Chondrocyte (in vitro differentiated cells): ENCODE data around the gene NRG2. TPM values are rescaled to one million over a fixed set of nuclear protein-coding genes. Genes with fewer than 3 reads are reported as not detected.

ENCODE experiments used
- DNase-seq: peaks from one replicate; pipeline ENCODE4 v3.0.0; 2021; ENCODE audit warnings: mixed read lengths, low spot score
- H3K27ac Mint-ChIP-seq: one replicate; pipeline ENCODE4 v1.8.0; 2021; ENCODE audit warnings: mild to moderate bottlenecking, moderate library complexity, mixed read lengths; ENCODE audit not compliant: unreplicated experiment
- H3K27me3 Mint-ChIP-seq: 2 replicates; pipeline ENCODE4 v1.8.0; 2021; ENCODE audit warnings: low read depth, mixed read lengths
- H3K36me3 Mint-ChIP-seq: 2 replicates; pipeline ENCODE4 v1.8.0; 2021; ENCODE audit warnings: low read depth, mixed read lengths
- H3K4me1 Mint-ChIP-seq: 2 replicates; pipeline ENCODE4 v1.8.0; 2021; ENCODE audit warnings: low read depth, mild to moderate bottlenecking, mixed read lengths
- H3K4me3 Mint-ChIP-seq: one replicate; pipeline ENCODE4 v1.8.0; 2021; ENCODE audit warnings: mild to moderate bottlenecking, moderate library complexity, mixed read lengths; ENCODE audit not compliant: unreplicated experiment
- H3K9me3 Mint-ChIP-seq: 2 replicates; pipeline ENCODE4 v1.8.0; 2021; ENCODE audit warnings: low read depth, mixed read lengths
- total RNA-seq: library from RNA; stranded (reverse); gene quantifications from 3 replicates; pipeline ENCODE4 v1.2.1, GENCODE V29; 2021
- TF ChIP-seq, protein P1 (sequence below): fragments of 200-600 bp; sonication (generic); IDR thresholded peaks from 2 replicates; pipeline ENCODE4 v1.5.0; 2021; ENCODE audit warnings: antibody characterized with exemption, mild to moderate bottlenecking, moderate library complexity

NRG2 gene
- total RNA-seq, 1 donor from 2014 or later, result 0.27 TPM

GRCh38 chr5:139985290-139985689 is 57.8 kb downstream of the NRG2 start:
- DNase-seq, result no peak
- Mint-ChIP-seq H3K27me3 (peaks cover 9% of the 10 kb centered on the region), H3K27ac (no peak overlapping the region), H3K36me3 (no peaks in the 10 kb centered on the region), H3K4me1 (peaks cover 12% of the 10 kb centered on the region), H3K4me3 (no peak overlapping the region), H3K9me3 (no peaks in the 10 kb centered on the region)
- TF ChIP-seq, protein P1, sequence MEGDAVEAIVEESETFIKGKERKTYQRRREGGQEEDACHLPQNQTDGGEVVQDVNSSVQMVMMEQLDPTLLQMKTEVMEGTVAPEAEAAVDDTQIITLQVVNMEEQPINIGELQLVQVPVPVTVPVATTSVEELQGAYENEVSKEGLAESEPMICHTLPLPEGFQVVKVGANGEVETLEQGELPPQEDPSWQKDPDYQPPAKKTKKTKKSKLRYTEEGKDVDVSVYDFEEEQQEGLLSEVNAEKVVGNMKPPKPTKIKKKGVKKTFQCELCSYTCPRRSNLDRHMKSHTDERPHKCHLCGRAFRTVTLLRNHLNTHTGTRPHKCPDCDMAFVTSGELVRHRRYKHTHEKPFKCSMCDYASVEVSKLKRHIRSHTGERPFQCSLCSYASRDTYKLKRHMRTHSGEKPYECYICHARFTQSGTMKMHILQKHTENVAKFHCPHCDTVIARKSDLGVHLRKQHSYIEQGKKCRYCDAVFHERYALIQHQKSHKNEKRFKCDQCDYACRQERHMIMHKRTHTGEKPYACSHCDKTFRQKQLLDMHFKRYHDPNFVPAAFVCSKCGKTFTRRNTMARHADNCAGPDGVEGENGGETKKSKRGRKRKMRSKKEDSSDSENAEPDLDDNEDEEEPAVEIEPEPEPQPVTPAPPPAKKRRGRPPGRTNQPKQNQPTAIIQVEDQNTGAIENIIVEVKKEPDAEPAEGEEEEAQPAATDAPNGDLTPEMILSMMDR, result no peak

GRCh38 chr5:139984816-139985215 is 58.3 kb downstream of the NRG2 start:
- Mint-ChIP-seq H3K4me3 (no peak overlapping the region), H3K9me3 (no peaks in the 10 kb centered on the region), H3K4me1 (peaks cover 12% of the 10 kb centered on the region), H3K27me3 (peaks cover 14% of the 10 kb centered on the region), H3K27ac (no peak overlapping the region), H3K36me3 (no peaks in the 10 kb centered on the region)
- TF ChIP-seq, protein P1, result no peak
- DNase-seq, result no peak

DNA sequence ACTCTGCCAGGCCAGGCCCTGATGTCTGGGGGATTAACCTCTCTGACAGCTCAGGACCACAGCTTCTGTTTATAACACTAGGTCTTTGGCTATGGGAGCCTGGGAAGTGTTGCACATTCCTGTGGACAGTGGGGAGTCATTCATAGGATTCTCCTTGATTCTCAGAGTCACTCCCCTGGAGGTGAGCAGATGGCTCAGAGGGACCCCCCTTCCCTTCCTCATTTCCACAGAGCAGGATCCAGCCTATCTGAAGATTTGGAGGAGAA is 60.2 kb downstream of the NRG2 start:
- TF ChIP-seq, protein P1, result no peak
- H3K9me3 Mint-ChIP-seq, result no peaks in the 10 kb centered on the region
- H3K36me3 Mint-ChIP-seq, result peaks cover 1% of the 10 kb centered on the region
- no peak overlapping the region for H3K4me3 Mint-ChIP-seq
- H3K27ac Mint-ChIP-seq, result no peak overlapping the region
- no peak for DNase-seq
- peaks cover 12% of the 10 kb centered on the region for H3K4me1 Mint-ChIP-seq
- peaks cover 24% of the 10 kb centered on the region for H3K27me3 Mint-ChIP-seq

DNA sequence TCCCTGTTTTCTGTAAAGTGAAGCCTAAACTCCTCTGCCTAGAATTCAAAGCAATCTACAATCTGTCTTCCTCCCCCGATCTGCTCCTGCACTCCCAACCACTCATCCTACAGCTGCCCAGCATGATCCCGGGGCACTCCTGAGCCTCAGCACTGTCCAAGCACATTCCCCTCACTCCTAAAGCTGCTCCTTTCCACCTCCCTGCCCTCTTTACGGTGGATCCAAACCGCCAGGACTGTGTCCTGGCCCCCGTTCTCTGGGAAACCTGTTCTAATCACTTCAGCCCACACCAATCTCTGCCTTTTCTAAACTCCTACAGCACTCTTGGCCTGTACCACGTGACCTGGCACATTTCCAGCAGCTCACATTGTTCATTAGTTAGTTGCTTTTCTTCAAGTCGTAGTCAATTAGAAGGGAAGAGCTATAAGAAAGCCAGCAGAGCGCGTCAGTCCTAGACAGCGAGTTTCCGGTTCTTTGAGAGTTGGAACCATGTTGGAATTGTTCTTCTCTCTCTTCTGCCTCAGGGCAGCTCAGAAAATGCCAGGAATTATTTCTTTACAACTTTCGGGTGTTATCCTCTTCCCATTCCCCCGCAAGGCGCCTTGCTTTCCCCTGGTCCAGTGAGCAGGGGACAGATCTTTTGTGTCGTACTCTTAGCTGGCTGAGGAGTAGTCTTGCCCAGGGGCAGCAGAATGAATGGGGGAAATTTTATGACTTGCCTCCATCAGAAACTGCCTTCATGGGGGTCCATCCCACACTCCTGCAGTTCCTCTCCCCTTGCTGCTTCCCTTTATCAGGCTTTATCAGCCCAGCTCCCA is 60.7 kb downstream of the NRG2 start:
- Mint-ChIP-seq H3K27me3 (peaks cover 26% of the 10 kb centered on the region), H3K4me1 (peaks cover 12% of the 10 kb centered on the region), H3K9me3 (no peaks in the 10 kb centered on the region), H3K4me3 (no peak overlapping the region), H3K36me3 (peaks cover 1% of the 10 kb centered on the region), H3K27ac (no peak overlapping the region)
- TF ChIP-seq, protein P1, result no peak
- DNase-seq, result no peak

- no peaks in the 10 kb centered on the region for H3K9me3 Mint-ChIP-seq
- TF ChIP-seq, protein P1, result no peak
- no peak overlapping the region for H3K27ac Mint-ChIP-seq
- no peak for DNase-seq
- peaks cover 1% of the 10 kb centered on the region for H3K36me3 Mint-ChIP-seq
- peaks cover 7% of the 10 kb centered on the region for H3K4me1 Mint-ChIP-seq
- peaks cover 38% of the 10 kb centered on the region for H3K27me3 Mint-ChIP-seq
- H3K4me3 Mint-ChIP-seq, result no peak overlapping the region
These were observed 62.3 kb downstream of the NRG2 start for GRCh38 chr5:139980765-139981164.
